ENCODE measurements around the gene HECTD3. TPM values are rescaled to one million over a fixed set of nuclear protein-coding genes. Genes with fewer than 3 reads are reported as not detected.

Gene HECTD3
- total and polyA plus RNA-seq, 9 of the 15 experiments (the other 6 are each of a cell fraction or from before 2014, with no cell fraction given) = 6.3 to 50.8 (median 18.9) TPM

DNA sequence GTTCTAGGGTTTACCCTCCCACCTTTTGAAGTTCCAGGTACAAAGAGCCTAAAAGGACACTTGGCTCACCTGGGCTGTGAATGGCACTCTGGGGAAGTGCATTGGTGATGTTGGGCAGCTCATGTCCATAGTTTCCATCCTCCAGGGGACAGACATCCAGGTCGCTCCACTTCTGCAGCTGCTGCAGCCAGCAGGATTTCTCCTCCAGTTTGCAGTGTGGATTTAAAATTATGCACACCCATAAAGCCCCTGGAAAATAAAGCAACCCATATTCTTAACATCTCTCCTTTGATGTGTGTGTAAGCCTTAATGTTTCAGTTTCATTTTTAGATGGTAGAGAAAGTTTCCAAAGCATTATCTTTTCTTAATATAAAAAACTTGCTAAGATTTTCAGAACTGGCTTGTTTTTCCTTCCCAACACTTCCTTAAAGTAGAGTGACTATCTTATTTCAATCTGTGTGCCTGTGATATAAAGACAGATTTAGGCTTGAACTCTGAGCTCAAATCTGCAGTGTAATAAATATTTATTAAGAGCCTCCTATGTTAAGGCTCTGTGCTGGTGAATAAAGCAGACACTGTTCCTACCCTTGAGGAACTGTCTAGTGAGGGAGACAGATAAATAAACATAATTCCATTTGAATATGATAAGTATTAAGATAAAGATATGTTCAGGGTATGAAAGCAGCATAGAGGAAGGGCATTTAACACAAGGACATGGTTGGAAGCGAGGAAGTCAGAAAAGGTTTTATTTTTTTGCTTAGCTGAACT is 40.1 kb upstream of the HECTD3 start (continued):
- TF ChIP-seq, protein P1, sequence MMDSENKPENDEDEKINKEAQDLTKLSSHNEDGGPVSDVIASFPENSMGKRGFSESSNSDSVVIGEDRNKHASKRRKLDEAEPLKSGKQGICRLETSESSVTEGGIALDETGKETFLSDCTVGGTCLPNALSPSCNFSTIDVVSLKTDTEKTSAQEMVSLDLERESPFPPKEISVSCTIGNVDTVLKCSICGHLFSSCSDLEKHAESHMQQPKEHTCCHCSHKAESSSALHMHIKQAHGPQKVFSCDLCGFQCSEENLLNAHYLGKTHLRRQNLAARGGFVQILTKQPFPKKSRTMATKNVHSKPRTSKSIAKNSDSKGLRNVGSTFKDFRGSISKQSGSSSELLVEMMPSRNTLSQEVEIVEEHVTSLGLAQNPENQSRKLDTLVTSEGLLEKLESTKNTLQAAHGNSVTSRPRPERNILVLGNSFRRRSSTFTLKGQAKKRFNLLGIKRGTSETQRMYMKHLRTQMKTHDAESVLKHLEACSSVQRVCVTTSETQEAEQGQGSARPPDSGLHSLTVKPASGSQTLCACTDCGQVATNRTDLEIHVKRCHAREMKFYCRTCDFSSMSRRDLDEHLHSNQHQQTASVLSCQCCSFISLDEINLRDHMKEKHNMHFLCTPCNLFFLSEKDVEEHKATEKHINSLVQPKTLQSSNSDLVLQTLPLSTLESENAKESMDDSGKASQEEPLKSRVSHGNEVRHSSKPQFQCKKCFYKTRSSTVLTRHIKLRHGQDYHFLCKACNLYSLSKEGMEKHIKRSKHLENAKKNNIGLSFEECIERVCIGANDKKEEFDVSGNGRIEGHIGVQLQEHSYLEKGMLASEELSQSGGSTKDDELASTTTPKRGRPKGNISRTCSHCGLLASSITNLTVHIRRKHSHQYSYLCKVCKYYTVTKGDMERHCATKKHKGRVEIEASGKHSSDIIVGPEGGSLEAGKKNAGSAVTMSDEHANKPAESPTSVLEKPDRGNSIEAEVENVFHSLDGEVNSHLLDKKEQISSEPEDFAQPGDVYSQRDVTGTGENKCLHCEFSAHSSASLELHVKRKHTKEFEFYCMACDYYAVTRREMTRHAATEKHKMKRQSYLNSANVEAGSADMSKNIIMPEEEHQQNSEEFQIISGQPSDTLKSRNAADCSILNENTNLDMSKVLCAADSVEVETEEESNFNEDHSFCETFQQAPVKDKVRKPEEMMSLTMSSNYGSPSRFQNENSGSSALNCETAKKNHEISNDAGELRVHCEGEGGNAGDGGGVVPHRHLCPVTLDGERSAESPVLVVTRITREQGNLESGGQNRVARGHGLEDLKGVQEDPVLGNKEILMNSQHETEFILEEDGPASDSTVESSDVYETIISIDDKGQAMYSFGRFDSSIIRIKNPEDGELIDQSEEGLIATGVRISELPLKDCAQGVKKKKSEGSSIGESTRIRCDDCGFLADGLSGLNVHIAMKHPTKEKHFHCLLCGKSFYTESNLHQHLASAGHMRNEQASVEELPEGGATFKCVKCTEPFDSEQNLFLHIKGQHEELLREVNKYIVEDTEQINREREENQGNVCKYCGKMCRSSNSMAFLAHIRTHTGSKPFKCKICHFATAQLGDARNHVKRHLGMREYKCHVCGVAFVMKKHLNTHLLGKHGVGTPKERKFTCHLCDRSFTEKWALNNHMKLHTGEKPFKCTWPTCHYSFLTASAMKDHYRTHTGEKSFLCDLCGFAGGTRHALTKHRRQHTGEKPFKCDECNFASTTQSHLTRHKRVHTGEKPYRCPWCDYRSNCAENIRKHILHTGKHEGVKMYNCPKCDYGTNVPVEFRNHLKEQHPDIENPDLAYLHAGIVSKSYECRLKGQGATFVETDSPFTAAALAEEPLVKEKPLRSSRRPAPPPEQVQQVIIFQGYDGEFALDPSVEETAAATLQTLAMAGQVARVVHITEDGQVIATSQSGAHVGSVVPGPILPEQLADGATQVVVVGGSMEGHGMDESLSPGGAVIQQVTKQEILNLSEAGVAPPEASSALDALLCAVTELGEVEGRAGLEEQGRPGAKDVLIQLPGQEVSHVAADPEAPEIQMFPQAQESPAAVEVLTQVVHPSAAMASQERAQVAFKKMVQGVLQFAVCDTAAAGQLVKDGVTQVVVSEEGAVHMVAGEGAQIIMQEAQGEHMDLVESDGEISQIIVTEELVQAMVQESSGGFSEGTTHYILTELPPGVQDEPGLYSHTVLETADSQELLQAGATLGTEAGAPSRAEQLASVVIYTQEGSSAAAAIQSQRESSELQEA (IDR thresholded peaks at IDR 0.05; ENCODE audit: low read depth) = no peak
- TF ChIP-seq MYNN (IDR thresholded peaks at IDR 0.05) = no peak
- no peak for TF ChIP-seq MYNN (CRISPR knock-in tag; IDR thresholded peaks at IDR 0.05)
- no peak for TF ChIP-seq FOS (IDR thresholded peaks at IDR 0.05; ENCODE audit: extremely low read depth, insufficient read length)
